HEK293 (cell line): Measurements from ENCODE around the gene PDE9A.

Experiments used
- CTCF ChIA-PET: fragments of 350-600 bp; formaldehyde crosslinking; extraction: SDS; loops from one replicate; lab custom pipeline; 2021; ENCODE audit warnings: antibody characterized with exemption; lab: Yijun Ruan, JAX
- POLR2A ChIA-PET: fragments of 300-600 bp; formaldehyde crosslinking; extraction: SDS; loops from one replicate; lab custom pipeline; 2020; ENCODE audit warnings: antibody characterized with exemption, inconsistent platforms; lab: Yijun Ruan, JAX
- H3K27ac ChIP-seq: fragments of 200-500 bp; sonication (Bioruptor generic); 2 replicates; pipeline ENCODE4 v1.5.1; 2014; ENCODE audit warnings: low read depth, low read length, control low read depth, inconsistent platforms; ENCODE audit errors: extremely low read depth
- H3K36me3 ChIP-seq, 2 experiments: fragments of 200-500 bp in 1 of 2; sonication (Bioruptor generic) in 1 of 2; 1 replicate in 1 of 2; 2 replicates in 1 of 2; pipeline ENCODE4 v1.5.1; 2014 to 2017; ENCODE audit warnings: inconsistent platforms in 2 of 2, low read length in 2 of 2; ENCODE audit not compliant: control insufficient read depth in 2 of 2, insufficient read depth in 1 of 2
- H3K4me1 ChIP-seq: fragments of 200-500 bp; sonication (Bioruptor generic); 2 replicates; pipeline ENCODE4 v1.5.1; 2014; ENCODE audit warnings: mild to moderate bottlenecking, low read length, inconsistent platforms; ENCODE audit not compliant: control insufficient read depth, insufficient read depth
- H3K4me3 ChIP-seq: 2 replicates; pipeline ENCODE4 v1.5.1; 2011; ENCODE audit warnings: low read depth, mild to moderate bottlenecking, control low read depth, low read length, moderate library complexity
- H3K9me3 ChIP-seq: fragments of 200-500 bp; sonication (Bioruptor generic); 2 replicates; pipeline ENCODE4 v1.5.1; 2014; ENCODE audit warnings: low read depth, low read length, inconsistent platforms; ENCODE audit not compliant: control insufficient read depth, insufficient read depth
- CTCF ChIP-seq: fragments of 450-650 bp; formaldehyde crosslinking; IDR thresholded peaks from 2 replicates; pipeline ENCODE4 v1.5.1; 2016; ENCODE audit warnings: missing biosample characterization, missing genetic modification characterization
- GFI1B ChIP-seq: fragments of 450-650 bp; formaldehyde crosslinking; IDR thresholded peaks from 2 replicates; pipeline ENCODE4 v1.5.1; 2016; ENCODE audit warnings: missing biosample characterization, missing genetic modification characterization
- HIC1 ChIP-seq: fragments of 450-650 bp; formaldehyde crosslinking; IDR thresholded peaks from 2 replicates; pipeline ENCODE4 v1.5.1; 2016; ENCODE audit warnings: missing biosample characterization, missing genetic modification characterization
- KLF1 ChIP-seq: fragments of 450-650 bp; formaldehyde crosslinking; IDR thresholded peaks from 2 replicates; pipeline ENCODE4 v1.5.1; 2016; ENCODE audit warnings: missing biosample characterization, missing genetic modification characterization
- REPIN1 ChIP-seq: fragments of 450-650 bp; formaldehyde crosslinking; IDR thresholded peaks from 2 replicates; pipeline ENCODE4 v1.5.1; 2017; ENCODE audit warnings: missing biosample characterization, missing genetic modification characterization, low read depth
- WT1 ChIP-seq: fragments of 450-650 bp; formaldehyde crosslinking; IDR thresholded peaks from 2 replicates; pipeline ENCODE4 v1.5.1; 2016; ENCODE audit warnings: missing biosample characterization, missing genetic modification characterization
- ZBTB21 ChIP-seq: fragments of 450-650 bp; formaldehyde crosslinking; IDR thresholded peaks from 2 replicates; pipeline ENCODE4 v1.5.1; 2017; ENCODE audit warnings: missing biosample characterization, missing genetic modification characterization
- ZFP3 ChIP-seq: fragments of 450-650 bp; formaldehyde crosslinking; IDR thresholded peaks from 2 replicates; pipeline ENCODE4 v1.5.1; 2016; ENCODE audit warnings: low read depth, missing biosample characterization, missing genetic modification characterization
- ZNF121 ChIP-seq: fragments of 450-650 bp; formaldehyde crosslinking; IDR thresholded peaks from 2 replicates; pipeline ENCODE4 v1.5.1; 2016; ENCODE audit warnings: missing biosample characterization, missing genetic modification characterization
- ZNF132 ChIP-seq: fragments of 450-650 bp; formaldehyde crosslinking; IDR thresholded peaks from 2 replicates; pipeline ENCODE4 v1.5.1; 2017; ENCODE audit warnings: missing biosample characterization, missing genetic modification characterization, borderline replicate concordance
- ZNF157 ChIP-seq: fragments of 450-650 bp; formaldehyde crosslinking; IDR thresholded peaks from 2 replicates; pipeline ENCODE4 v1.5.1; 2016; ENCODE audit warnings: missing biosample characterization, missing genetic modification characterization
- ZNF175 ChIP-seq: fragments of 450-650 bp; formaldehyde crosslinking; IDR thresholded peaks from 2 replicates; pipeline ENCODE4 v1.5.1; 2016; ENCODE audit warnings: missing biosample characterization, missing genetic modification characterization
- ZNF223 ChIP-seq: fragments of 450-650 bp; formaldehyde crosslinking; IDR thresholded peaks from 2 replicates; pipeline ENCODE4 v1.5.1; 2016; ENCODE audit warnings: missing biosample characterization, missing genetic modification characterization
- ZNF280C ChIP-seq: fragments of 450-650 bp; formaldehyde crosslinking; IDR thresholded peaks from 2 replicates; pipeline ENCODE4 v1.5.1; 2016; ENCODE audit warnings: missing biosample characterization, missing genetic modification characterization
- ZNF335 ChIP-seq: fragments of 450-650 bp; formaldehyde crosslinking; conservative IDR thresholded peaks from 2 replicates; pipeline ENCODE4 v1.5.1; 2016; ENCODE audit warnings: missing biosample characterization, missing genetic modification characterization
- ZNF362 ChIP-seq: fragments of 450-650 bp; formaldehyde crosslinking; IDR thresholded peaks from 2 replicates; pipeline ENCODE4 v1.5.1; 2016; ENCODE audit warnings: missing biosample characterization, missing genetic modification characterization
- ZNF398 ChIP-seq: fragments of 450-650 bp; formaldehyde crosslinking; IDR thresholded peaks from 2 replicates; pipeline ENCODE4 v1.5.1; 2017; ENCODE audit warnings: missing biosample characterization, missing genetic modification characterization
- ZNF530 ChIP-seq: fragments of 450-650 bp; formaldehyde crosslinking; IDR thresholded peaks from 2 replicates; pipeline ENCODE4 v1.5.1; 2016; ENCODE audit warnings: low read depth, missing biosample characterization, missing genetic modification characterization
- ZNF600 ChIP-seq: fragments of 450-650 bp; formaldehyde crosslinking; IDR thresholded peaks from 2 replicates; pipeline ENCODE4 v1.5.1; 2016; ENCODE audit warnings: missing biosample characterization, missing genetic modification characterization
- ZSCAN16 ChIP-seq: fragments of 450-650 bp; formaldehyde crosslinking; IDR thresholded peaks from 2 replicates; pipeline ENCODE4 v1.5.1; 2016; ENCODE audit warnings: missing biosample characterization, missing genetic modification characterization
- ZSCAN30 ChIP-seq: fragments of 450-650 bp; IDR thresholded peaks from 2 replicates; pipeline ENCODE4 v1.5.1; 2018; ENCODE audit warnings: missing biosample characterization, mild to moderate bottlenecking, missing genetic modification characterization, moderate library complexity

The PDE9A gene

GRCh38 chr21:42781150-42781970 is 127.9 kb downstream of the PDE9A start (continued):
- TF ChIP-seq ZNF362 (tag by site-specific recombination) (no peak), CTCF (peak; percentile 67; the same call in 1 of the 2 replicates), ZNF223 (no peak), ZSCAN16 (no peak), ZNF335 (tag by site-specific recombination) (peak; percentile 79), ZNF600 (tag by site-specific recombination) (peak; percentile 38; the same call in 1 of the 2 replicates), ZNF175 (tag by site-specific recombination) (no peak)
- TF ChIP-seq, all 188 proteins: peak for 21

GRCh38 chr21:42781971-42782722 is 128.7 kb downstream of the PDE9A start:
- Histone ChIP-seq H3K4me1 (peaks cover 2% of the 10 kb centered on the region; the same call in 1 of the 2 replicates), H3K27ac (no peak overlapping the region), H3K36me3 (no peaks in the 10 kb centered on the region), H3K4me3 (no peak overlapping the region), H3K9me3 (no peaks in the 10 kb centered on the region)
- ChIA-PET POLR2A (no interaction called here), CTCF (interaction anchor here (0.7 to 1.4 kb wide), 2 partner anchors 33 to 196 kb away, joined by 4 to 5 read pairs; no protein-coding TSS in a partner anchor)
- TF ChIP-seq ZNF132 (tag by site-specific recombination), result no peak
- no peak for TF ChIP-seq ZNF121
- peak; percentile 96 for TF ChIP-seq WT1 (tag by site-specific recombination)
- TF ChIP-seq ZNF398 (tag by site-specific recombination), result peak; percentile 74
- TF ChIP-seq ZNF530 (tag by site-specific recombination), result no peak
- TF ChIP-seq HIC1 (tag by site-specific recombination), result no peak

GRCh38 chr21:42782723-42783242 is 129.4 kb downstream of the PDE9A start:
- Histone ChIP-seq H3K36me3 (no peaks in the 10 kb centered on the region), H3K4me1 (peaks cover 2% of the 10 kb centered on the region; the same call in 1 of the 2 replicates), H3K4me3 (no peak overlapping the region), H3K9me3 (no peaks in the 10 kb centered on the region), H3K27ac (no peak overlapping the region)
- ChIA-PET CTCF (no interaction called here), POLR2A (no interaction called here)
- TF ChIP-seq GFI1B (tag by site-specific recombination) (no peak), ZFP3 (tag by site-specific recombination) (no peak), ZNF157 (no peak), ZSCAN30 (no peak), REPIN1 (no peak), ZBTB21 (tag by site-specific recombination) (no peak), KLF1 (tag by site-specific recombination) (peak; percentile 89), ZNF280C (tag by site-specific recombination) (no peak)
